Stomach (tissue), 4 donors: Measurements from ENCODE around the gene AK9.

Source experiments
- CTCF ChIP-seq, 7 experiments: fragments of 450-650 bp in 4 of 7; fragments of 200-600 bp in 3 of 7; sonication (generic) in 3 of 7; IDR thresholded peaks; one replicate each; pipeline ENCODE4 v1.5.1; 2016 to 2019; ENCODE audit warnings: antibody characterized with exemption in 7 of 7, control low read depth in 2 of 7, mild to moderate bottlenecking in 1 of 7
- POLR2A ChIP-seq, 4 donors: fragments of 450-650 bp; IDR thresholded peaks; one replicate each; pipeline ENCODE4 v1.6.1; 2016; ENCODE audit warnings: antibody characterized with exemption in 4 of 4, control low read depth in 2 of 4, mild to moderate bottlenecking in 1 of 4, moderate library complexity in 1 of 4

GRCh38 chr6:109498936-109499335 is 192.1 kb downstream of the AK9 start:
- TF ChIP-seq CTCF (IDR thresholded peaks at IDR 0.05) (no peak), POLR2A (IDR thresholded peaks at IDR 0.05) (no peak)
